HL-60 (cell line): ENCODE results near the gene GRAMD1A.
"Not testable (repeated sequence)": the region's sequence is repeated elsewhere in the genome, so short reads cannot be mapped to it uniquely, and the experiment has no call there.

Source experiments
- DNase-seq, 2 experiments: peaks; one replicate each; pipeline ENCODE4 v3.0.0-alpha.2; 2010 to 2020; ENCODE audit warnings: low read depth in 1 of 2, low spot score in 1 of 2
- H3K27ac ChIP-seq: fragments of 250-450 bp; sonication (Bioruptor Pico); replicated peaks from 2 replicates; pipeline ENCODE4 v1.5.1; 2020; ENCODE audit warnings: mild to moderate bottlenecking, moderate library complexity
- H3K27me3 ChIP-seq: fragments of 250-450 bp; sonication (Bioruptor Pico); 2 replicates; pipeline ENCODE4 v1.5.1; 2021; ENCODE audit warnings: mild to moderate bottlenecking, moderate library complexity; ENCODE audit not compliant: insufficient read depth, poor library complexity, severe bottlenecking
- H3K4me3 ChIP-seq: replicated peaks from 2 replicates; pipeline ENCODE4 v1.5.1; 2011; ENCODE audit warnings: mild to moderate bottlenecking, control low read depth, low read length; ENCODE audit not compliant: insufficient read depth
- GABPA ChIP-seq: IDR thresholded peaks from 2 replicates; pipeline ENCODE4 v1.6.1; 2012; ENCODE audit warnings: low read depth
- POLR2AphosphoS5 ChIP-seq: IDR thresholded peaks from 2 replicates; pipeline ENCODE4 v1.6.1; 2012; ENCODE audit warnings: low read depth
- SPI1 ChIP-seq: IDR thresholded peaks from 2 replicates; pipeline ENCODE4 v1.6.1; 2012; ENCODE audit warnings: low read depth, mild to moderate bottlenecking, borderline replicate concordance
- TF ChIP-seq, protein P1 (sequence below): IDR thresholded peaks from 2 replicates; pipeline ENCODE4 v1.6.1; 2012; ENCODE audit warnings: low read depth; ENCODE audit not compliant: insufficient replicate concordance
- TF ChIP-seq, protein P2 (sequence below): IDR thresholded peaks from one replicate; pipeline ENCODE4 v1.5.1; 2011; ENCODE audit warnings: low read length, control low read depth, inconsistent platforms; ENCODE audit not compliant: insufficient read depth

Gene GRAMD1A

DNA sequence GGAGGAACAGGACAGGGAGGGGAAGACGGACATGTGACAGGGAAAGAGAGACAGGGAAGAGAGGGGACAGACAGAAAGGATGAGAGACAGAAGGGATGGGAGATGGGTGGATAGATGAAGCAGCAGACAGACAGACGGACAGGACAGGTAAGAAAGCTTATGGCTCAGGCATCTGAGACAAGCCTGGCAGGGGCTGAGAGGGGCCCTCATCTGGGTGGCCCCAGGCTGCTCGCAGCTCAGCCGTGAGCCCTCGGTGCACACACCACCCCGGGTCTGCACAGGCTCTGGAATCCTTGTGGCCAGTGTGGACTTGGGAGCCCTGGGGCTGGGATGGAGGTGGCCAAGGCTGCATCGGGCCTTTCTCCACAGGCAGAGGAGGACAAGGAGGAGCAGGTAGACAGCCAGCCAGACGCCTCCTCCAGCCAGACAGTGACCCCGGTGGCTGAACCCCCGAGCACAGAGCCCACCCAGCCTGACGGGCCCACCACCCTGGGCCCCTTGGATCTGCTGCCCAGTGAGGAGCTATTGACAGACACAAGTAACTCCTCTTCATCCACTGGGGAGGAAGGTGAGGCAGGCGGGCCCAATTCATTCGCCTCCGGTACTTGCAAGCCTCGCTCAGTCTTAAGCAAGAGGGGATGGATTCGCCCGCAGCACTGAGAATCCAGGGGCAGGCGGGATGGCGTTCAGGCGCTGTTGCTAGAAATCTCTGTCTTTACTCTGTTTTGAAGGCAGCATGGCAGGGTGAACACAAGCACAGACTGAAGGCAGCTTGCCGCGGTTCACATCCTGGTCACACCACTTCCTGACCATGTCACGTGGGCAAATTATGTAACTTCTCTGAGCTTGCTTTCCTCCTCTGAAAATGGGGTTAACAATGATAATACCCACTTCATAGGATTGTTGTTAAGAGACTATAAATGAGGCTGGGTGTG is 14.0 kb downstream of the GRAMD1A start:
- no peak overlapping the region for H3K4me3 ChIP-seq
- H3K27me3 ChIP-seq = no peaks in the 10 kb centered on the region
- peak; percentile 81 to 88 for DNase-seq
- H3K27ac ChIP-seq = peak overlapping the region; percentile 55
- TF ChIP-seq, protein P1, sequence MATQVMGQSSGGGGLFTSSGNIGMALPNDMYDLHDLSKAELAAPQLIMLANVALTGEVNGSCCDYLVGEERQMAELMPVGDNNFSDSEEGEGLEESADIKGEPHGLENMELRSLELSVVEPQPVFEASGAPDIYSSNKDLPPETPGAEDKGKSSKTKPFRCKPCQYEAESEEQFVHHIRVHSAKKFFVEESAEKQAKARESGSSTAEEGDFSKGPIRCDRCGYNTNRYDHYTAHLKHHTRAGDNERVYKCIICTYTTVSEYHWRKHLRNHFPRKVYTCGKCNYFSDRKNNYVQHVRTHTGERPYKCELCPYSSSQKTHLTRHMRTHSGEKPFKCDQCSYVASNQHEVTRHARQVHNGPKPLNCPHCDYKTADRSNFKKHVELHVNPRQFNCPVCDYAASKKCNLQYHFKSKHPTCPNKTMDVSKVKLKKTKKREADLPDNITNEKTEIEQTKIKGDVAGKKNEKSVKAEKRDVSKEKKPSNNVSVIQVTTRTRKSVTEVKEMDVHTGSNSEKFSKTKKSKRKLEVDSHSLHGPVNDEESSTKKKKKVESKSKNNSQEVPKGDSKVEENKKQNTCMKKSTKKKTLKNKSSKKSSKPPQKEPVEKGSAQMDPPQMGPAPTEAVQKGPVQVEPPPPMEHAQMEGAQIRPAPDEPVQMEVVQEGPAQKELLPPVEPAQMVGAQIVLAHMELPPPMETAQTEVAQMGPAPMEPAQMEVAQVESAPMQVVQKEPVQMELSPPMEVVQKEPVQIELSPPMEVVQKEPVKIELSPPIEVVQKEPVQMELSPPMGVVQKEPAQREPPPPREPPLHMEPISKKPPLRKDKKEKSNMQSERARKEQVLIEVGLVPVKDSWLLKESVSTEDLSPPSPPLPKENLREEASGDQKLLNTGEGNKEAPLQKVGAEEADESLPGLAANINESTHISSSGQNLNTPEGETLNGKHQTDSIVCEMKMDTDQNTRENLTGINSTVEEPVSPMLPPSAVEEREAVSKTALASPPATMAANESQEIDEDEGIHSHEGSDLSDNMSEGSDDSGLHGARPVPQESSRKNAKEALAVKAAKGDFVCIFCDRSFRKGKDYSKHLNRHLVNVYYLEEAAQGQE = no peak
- TF ChIP-seq GABPA (no peak), SPI1 (no peak), POLR2AphosphoS5 (peak; percentile 48; the same call in 1 of the 2 replicates)
- TF ChIP-seq, protein P2, sequence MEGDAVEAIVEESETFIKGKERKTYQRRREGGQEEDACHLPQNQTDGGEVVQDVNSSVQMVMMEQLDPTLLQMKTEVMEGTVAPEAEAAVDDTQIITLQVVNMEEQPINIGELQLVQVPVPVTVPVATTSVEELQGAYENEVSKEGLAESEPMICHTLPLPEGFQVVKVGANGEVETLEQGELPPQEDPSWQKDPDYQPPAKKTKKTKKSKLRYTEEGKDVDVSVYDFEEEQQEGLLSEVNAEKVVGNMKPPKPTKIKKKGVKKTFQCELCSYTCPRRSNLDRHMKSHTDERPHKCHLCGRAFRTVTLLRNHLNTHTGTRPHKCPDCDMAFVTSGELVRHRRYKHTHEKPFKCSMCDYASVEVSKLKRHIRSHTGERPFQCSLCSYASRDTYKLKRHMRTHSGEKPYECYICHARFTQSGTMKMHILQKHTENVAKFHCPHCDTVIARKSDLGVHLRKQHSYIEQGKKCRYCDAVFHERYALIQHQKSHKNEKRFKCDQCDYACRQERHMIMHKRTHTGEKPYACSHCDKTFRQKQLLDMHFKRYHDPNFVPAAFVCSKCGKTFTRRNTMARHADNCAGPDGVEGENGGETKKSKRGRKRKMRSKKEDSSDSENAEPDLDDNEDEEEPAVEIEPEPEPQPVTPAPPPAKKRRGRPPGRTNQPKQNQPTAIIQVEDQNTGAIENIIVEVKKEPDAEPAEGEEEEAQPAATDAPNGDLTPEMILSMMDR = no peak

DNA sequence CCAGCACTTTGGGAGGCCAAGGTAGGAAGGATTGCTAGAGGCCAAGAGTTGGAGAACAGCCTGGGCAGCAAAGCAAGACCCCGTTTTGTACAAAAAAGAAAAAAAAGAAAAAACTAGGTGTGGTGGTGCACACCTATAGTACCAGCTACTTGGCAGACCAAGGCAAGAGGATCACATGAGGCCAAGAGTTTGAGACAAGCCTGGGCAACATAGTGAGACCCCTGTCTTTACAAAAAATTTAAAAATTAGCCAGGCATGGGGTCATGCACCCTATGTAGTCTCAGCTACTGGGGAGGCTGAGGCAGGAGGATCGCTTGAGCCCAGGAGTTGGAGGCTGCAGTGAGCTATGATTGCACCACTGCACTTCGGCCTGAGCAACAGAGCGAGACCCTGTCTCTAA is 14.7 kb downstream of the GRAMD1A start:
- H3K27me3 ChIP-seq, DNase-seq, H3K4me3 ChIP-seq: not testable (repeated sequence)
- peak overlapping the region; percentile 55; the same call in 1 of the 2 replicates for H3K27ac ChIP-seq

DNA sequence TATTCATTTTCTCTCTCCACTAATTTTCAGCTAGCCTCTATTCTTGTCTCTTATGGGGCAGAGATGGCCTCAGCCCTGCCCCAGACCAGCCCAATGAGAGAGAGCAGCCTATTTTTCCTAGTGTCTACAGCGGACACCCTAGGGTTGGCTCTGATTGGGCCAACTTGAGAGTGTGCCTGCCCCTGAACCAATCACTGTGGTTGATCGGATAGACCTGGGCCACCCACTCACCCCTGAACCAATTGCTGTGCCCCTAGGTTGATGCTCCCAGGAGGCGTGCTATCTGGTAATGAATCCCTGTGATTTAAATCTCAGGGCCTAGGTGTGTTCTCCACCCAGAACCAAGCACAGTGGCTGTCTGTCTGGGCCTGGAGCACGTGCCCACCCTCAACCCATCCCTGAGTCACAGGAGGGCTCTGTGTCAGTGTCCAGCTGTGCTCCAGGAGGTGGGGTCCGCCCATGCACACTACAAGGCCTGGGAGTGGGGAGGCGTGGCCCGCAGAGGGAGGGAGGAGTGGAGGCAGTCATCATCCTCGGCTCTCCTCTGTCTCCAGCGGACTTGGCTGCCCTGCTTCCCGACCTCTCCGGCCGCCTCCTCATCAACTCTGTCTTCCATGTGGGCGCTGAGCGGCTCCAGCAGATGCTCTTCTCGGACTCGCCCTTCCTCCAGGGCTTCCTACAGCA is 15.3 kb downstream of the GRAMD1A start:
- Histone ChIP-seq H3K27ac (no peak overlapping the region), H3K4me3 (no peak overlapping the region), H3K27me3 (no peaks in the 10 kb centered on the region)
- TF ChIP-seq POLR2AphosphoS5 = no peak
- no peak for TF ChIP-seq SPI1
- TF ChIP-seq, protein P2 = no peak
- TF ChIP-seq GABPA = no peak
- TF ChIP-seq, protein P1 = no peak
- no peak for DNase-seq

DNA sequence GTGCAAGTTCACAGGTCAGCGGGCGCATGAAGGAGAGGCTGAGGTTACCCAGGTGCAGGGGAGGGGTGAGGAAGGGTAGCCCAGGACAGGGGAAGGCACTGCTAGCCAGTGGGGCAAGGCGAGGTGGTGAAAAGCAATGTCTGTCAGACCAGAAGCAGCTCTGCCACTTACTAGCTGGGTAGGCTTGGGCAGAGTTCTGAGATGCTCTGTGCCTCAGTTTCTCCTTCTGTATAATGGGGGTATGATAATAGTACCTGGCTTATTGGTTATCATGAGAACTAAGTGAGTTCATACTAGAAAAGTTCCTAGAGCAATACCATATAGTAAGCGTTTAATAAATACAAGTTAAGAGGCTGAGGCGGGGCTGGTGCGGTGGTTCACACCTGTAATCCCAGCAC is 15.8 kb downstream of the GRAMD1A start:
- Histone ChIP-seq H3K27ac (no peak overlapping the region), H3K4me3 (no peak overlapping the region), H3K27me3 (no peaks in the 10 kb centered on the region)
- DNase-seq = no peak
- no peak for TF ChIP-seq SPI1
- TF ChIP-seq, protein P1 = no peak
- TF ChIP-seq, protein P2 = no peak
- TF ChIP-seq GABPA = no peak
- no peak for TF ChIP-seq POLR2AphosphoS5
